HuH-7 (cell line): ENCODE measurements around the gene PTPRN2.

Experiments
- DNase-seq: peaks from one replicate; pipeline ENCODE4 v3.0.0; 2011; ENCODE audit warnings: low spot score

Gene PTPRN2

DNA sequence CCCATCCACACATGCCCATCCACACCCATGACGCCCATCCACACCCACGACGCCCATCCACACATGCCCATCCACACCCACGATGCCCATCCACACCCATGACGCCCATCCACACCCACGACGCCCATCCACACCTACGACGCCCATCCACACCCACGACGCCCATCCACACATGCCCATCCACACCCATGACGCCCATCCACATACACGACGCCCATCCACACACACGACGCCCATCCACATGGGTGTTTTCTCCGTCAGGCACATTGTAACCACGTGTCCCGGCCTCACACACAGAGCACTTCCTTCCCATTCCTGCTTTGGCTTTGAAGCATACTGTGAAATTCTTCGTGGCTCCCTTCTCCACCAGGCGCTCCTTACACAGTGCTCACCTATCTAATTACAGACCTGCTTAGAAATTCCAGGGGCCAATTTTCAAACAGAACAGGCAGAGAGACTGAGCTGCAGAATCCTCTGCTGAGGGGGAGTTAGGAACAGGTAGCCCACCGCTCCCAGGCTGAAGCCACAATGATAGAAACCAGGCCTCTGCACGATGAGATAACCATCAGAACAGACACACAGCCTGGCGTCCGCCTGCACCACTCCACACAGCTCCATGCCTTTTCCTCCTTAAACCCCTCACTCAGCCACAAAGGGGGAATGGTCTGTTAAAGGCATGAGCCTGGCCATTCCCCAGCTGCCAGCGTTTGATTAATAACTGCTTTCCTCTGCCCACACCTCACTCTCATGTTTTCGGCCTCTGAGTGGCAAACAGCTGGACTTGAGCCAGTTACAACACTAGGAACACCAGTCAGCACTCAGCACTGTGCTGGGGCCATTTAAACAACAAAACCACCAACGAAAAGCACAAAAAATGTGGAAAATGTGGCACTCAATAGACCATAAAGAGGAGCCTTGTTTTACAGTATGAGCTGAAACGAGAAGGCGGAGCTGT is 501.6 kb downstream of the PTPRN2 start:
- DNase-seq: no peak

- no peak for DNase-seq
Observed at GRCh38 chr7:158084555-158084954, 503.1 kb downstream of the PTPRN2 start.

DNA sequence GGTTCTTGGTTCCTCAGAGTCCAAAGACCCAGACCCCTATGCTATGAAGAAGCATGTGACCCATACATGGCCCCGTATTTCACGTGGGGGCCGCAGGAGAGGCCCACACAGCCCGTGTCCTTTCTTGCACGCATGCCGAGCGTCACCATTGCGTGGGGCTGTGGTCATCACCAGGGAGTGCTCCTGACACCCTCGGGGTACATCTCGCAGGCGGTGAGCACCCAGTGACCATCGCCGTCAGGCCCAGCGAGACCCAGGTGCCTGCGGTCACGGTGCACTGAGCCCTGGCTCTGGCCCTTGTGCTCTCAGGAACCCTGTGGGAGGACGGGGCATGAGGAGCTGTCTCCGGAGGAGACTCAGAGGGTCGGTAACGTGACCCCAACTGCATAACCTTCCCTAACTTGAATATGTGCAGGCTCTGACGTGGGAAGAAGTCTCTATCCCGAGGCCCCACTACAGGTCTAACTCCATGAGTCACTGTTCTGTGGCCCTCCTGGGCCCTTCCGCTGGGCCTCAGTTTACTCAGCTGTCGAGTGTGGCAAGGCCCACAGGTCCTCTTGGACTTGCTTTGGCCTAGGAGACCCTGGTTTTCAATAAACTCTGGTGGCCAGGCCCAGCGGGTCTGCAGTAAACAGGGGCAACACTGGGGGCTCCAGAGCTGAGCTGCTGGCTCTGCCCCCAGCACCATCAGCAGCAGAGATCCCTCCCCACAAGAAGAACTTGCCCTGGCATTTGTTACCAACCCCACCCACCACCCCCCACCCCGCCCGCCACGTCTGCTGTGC is 503.9 kb downstream of the PTPRN2 start:
- no peak for DNase-seq

GRCh38 chr7:158082761-158083160 is 504.9 kb downstream of the PTPRN2 start:
- no peak for DNase-seq

- no peak for DNase-seq
Observed at GRCh38 chr7:158080899-158081445, 506.7 kb downstream of the PTPRN2 start.

GRCh38 chr7:158077934-158078910 is 509.4 kb downstream of the PTPRN2 start:
- DNase-seq: no peak

GRCh38 chr7:158077151-158077840 is 510.3 kb downstream of the PTPRN2 start:
- no peak for DNase-seq

DNA sequence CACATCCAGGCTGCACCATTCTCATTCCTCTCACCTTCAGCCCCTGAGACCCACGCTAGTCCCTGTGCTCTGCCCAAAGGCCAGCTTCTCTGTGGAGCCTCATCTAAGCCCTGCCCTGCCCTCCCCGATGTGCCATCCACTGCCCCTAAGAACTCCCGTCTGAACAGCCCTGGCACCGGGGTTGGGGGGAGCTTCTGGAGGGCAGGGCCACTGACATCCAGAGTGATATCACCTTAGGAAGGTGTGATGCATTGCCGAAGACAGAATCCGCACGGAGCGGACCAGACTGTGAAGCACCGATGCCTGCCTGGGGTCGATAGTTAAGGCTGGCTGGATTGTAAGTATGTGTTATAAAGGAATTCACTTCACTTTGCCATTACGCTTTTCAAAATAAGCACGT is 511.0 kb downstream of the PTPRN2 start:
- no peak for DNase-seq

DNA sequence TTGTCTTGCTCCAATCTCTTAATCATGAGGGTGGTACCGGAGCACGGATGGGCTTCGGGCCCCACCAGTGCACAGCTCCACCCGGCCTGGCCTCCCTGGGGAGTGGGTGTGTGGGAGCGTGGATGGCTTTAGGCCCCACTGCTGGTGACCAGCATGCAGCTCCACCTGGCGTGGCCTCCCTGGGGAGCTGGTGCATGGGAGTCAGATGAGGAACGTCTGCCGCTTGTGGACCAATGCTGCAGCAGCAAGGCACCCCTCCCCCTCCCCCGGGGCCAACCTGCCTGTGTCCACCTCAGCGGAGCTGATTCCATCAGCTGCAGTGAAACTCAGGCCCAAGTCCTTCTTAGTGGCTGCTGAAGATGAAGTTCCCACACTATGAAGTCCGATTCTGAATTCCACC is 511.4 kb downstream of the PTPRN2 start:
- DNase-seq: no peak

DNA sequence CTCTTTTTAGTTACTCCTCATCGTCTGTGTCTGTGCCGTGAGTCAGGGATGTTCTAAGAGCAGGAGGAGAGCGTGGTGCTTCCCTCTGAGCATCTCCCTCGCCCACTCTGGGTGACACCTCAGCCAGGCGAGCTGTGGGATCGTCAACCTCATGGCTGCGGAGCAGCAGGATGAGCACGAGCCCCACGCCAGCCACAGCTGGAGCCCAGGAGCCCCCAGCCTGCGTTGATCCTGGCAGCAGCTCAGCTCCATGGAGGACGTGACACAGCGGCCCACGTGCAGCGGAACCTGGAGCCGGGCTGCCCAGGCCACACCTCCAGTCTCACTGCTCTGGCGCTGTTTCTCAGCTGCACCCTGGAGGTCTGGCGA is 512.0 kb downstream of the PTPRN2 start:
- no peak for DNase-seq

DNA sequence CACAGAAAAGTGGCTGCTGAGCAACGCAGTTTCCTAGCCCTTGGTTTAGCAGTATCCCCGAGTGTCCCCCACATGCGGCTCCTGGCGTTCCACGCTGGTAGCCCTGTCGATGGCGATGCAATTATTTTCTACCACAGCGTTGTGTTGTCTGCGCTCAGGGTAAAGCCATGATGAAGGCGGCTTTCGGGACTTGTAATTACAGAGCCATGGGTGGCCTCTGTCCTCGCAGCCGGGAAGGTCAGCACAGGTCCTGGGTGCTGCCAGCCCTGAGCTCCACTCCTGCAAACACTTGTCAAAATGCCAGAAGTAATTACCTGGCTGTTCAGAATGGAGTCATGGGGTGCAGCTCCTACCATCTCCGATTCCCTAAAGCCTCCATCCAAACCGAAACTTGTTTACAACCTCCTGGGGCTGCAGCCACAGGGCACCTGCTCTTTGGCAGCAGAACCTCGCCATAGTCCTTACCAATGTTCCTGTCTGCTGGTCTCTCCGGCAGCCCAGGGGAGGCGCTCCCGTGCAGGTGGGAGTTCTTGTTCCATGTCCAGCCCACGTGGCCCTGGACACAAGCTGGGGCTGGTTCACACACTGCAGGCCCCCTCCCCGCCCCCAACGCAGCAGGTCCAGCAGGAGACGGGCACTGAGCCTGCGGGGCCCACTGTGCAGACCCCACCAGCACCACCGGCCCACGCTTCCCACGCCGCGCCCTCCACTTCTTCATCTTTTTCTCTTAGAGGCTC is 512.6 kb downstream of the PTPRN2 start:
- no peak for DNase-seq

DNA sequence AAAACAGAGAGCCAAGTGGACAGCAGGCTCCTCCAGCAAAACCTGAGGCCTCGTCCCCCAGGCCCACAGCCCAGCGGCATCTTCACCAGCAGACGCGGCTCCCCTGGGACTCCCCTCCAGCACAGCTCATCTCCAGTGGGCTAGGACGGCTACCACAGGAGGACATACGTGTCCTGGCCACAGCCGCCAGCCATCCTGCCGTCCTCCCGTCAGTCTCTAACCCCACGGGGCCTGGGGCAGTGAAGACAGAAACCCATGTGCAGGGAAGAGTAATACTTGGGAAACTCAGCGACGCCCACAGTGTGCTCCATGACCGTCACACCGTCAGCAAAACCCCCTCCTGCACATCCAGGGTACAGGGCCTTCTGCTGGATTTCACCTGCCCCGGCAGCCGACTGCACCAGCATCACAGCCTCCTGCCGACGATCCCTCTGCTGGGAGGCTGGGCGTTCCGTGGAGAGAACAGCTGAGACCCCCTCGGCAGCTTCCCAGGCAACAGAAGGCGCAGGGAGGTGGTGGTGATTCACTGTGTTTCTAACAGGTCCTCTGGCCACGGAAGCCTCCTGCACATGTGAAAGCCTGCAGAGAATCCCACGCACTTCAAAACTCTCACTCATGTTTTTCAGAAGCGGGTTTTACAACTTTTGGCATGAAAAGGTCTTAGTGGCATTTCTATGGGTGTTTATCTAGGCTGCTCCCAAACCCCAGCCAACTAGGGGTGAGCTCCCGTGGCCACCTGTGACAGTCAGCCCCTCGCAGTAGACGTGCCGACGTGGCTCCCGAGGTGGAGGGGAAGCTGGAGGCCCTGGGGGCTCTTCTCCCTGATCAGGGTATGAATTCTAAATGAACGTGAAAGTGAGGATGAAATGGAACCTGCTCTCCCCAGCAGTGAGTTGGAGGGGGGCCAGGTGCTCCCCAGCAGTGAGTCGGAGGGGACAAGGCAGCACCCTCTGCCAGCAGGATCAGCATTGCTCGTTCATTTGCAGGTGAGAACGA is 513.5 kb downstream of the PTPRN2 start:
- DNase-seq: no peak

- no peak for DNase-seq
Observed at GRCh38 chr7:158072991-158073730, 514.5 kb downstream of the PTPRN2 start.

DNA sequence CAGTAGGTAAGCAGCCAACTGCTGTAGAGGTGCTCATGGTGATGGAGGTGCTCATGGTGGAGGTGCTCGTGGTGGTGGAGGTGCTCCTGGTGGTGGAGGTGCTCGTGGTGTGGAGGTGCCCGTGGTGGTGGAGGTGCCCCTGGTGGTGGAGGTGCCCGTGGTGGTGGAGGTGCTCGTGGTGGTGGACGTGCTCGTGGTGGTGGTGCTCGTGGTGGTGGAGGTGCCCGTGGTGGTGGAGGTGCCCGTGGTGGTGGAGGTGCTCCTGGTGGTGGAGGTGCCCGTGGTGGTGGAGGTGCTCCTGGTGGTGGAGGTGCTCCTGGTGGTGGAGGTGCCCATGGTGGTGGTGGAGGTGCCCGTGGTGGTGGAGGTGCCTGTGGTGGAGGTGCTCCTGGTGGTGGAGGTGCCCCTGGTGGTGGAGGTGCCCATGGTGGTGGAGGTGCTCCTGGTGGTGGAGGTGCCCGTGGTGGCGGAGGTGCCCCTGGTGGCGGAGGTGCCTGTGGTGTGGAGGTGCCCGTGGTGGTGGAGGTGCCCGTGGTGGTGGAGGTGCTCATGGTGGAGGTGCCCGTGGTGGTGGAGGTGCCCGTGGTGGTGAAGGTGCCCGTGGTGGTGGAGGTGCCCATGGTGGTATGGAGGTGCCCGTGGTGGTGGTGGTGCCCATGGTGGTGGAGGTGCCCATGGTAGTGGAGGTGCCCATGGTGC is 517.3 kb downstream of the PTPRN2 start:
- DNase-seq: no peak

DNA sequence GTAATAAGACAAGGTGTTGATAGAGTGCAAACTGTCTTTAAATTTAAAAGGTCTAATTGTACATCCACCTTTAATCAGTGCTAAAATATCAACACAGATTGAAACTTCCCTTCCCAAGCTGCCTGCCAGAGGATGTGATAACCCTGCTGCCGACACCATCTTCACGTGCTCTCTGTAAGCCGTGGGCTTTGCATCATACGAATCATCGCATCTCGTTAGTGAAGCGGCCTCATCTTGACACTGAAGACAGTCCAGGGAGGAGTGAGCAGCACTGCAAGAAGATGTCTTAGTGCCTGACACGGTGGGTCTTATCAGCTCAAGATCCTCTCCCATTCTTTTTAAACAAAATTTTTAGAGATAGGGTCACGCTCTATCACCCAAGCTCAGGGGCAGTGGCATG is 518.8 kb downstream of the PTPRN2 start:
- no peak for DNase-seq

DNA sequence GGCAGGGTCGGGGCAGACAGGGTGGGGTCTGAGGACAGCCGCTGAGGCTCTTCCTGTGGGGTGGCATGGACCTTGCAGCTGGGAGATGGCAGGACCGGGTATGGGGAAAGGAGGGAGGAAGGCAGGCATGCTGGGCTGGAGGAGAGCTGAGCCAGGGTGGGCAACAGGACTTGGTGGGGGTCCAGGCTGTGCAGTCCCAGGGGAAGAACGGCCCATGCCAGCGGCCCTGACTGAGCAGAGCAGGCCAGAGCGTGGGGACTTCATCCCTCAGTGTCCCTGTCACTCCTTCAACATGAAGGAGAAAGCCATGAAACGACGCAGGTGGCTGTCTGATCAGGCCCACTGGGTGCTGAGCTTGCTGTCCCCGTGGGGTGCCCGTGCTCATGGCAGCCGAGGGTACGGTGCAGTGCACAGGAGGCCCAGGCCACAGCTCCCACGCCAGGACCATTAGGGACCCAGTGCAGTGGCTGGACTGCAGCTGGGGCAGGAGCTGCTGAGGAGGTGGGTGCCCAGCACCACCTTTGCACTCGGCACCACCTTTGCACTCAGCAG is 519.6 kb downstream of the PTPRN2 start:
- DNase-seq: no peak

GRCh38 chr7:158067219-158067930 is 520.2 kb downstream of the PTPRN2 start:
- no peak for DNase-seq
